ENCODE measurements around the gene SLC2A9.

DNA sequence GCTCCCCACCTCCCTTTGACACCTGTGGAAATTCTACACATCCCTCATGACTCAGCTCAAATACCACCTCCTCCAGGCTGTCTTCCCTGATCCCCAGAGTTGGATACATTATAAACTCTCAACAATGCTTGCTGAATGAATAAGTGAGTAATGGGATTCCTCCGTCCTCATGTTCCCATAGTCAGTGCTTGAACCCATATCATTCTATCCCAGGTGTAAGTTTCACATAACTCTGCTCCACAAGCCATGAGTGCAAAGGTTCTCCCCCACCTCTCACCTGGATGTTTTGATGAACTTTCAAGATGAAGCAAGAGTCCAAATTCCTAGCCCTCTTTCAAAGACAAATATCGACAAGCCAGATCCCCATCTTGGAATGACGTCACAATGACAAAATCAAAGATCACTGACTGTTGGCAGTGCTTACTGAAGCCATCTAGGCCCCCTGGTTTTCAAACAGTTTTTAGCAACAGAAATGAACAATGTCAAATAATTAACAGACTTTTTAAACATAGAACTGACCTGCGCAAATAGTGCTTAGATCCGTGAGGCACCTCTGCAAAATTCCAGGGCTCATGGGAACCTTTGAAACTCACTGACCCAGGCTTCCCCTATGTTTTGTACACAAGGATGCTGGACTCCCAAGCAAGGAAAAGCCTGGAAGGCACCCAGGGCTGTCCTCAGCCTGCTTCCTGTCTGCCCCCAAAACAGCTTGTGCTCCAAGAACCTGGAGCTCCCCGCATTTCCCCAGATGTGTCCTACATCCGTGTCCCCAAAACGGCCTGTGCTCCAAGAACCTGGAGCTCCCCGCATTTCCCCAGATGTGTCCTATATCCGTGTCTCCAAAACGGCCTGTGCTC, 4.0 kb downstream of the SLC2A9 start:
- TF ChIP-seq CTCF (IDR thresholded peaks at IDR 0.05) (no peak), POLR2A (IDR thresholded peaks at IDR 0.05) (no peak)
